Stomach (tissue), 19 donors: ENCODE results near the gene TFF3. TPM values are rescaled to one million over a fixed set of nuclear protein-coding genes. Genes with fewer than 3 reads are reported as not detected.
A peak's percentile ranks its signal among the peaks of the same experiment; 100 is the strongest.

ENCODE experiments used
- DNase-seq, 2 donors: peaks; one replicate each; pipeline versions ENCODE4 v3.0.0 to v3.0.0-alpha.2; 2013 to 2019
- H3K27ac ChIP-seq, 5 donors: fragments of 200-600 bp in 4 of 5; sonication (generic) in 4 of 5; one replicate each; pipeline ENCODE4 v1.5.1; 2013 to 2019; ENCODE audit warnings: mild to moderate bottlenecking in 1 of 5, moderate library complexity in 1 of 5
- H3K27me3 ChIP-seq, 3 donors: fragments of 200-600 bp; sonication (generic); one replicate each; pipeline ENCODE4 v1.5.1; 2017 to 2019; ENCODE audit warnings: mixed run types in 1 of 3
- H3K36me3 ChIP-seq, 4 donors: fragments of 200-600 bp; sonication (generic); 1 replicate in 3 of 4; 2 replicates in 1 of 4; pipeline ENCODE4 v1.5.1; 2016 to 2019
- H3K4me1 ChIP-seq, 4 donors: fragments of 200-600 bp; sonication (generic); one replicate each; pipeline ENCODE4 v1.5.1; 2016 to 2019
- H3K4me3 ChIP-seq, 4 donors: fragments of 200-600 bp; sonication (generic) in 3 of 4; one replicate each; pipeline ENCODE4 v1.5.1; 2016 to 2019; ENCODE audit warnings: mild to moderate bottlenecking in 1 of 4
- H3K9me3 ChIP-seq, 4 donors: fragments of 200-600 bp; sonication (generic); one replicate each; pipeline ENCODE4 v1.5.1; 2016 to 2019
- CTCF ChIP-seq, 7 experiments: fragments of 450-650 bp in 4 of 7; fragments of 200-600 bp in 3 of 7; sonication (generic) in 3 of 7; IDR thresholded peaks; one replicate each; pipeline ENCODE4 v1.5.1; 2016 to 2019; ENCODE audit warnings: antibody characterized with exemption in 7 of 7, control low read depth in 2 of 7, mild to moderate bottlenecking in 1 of 7
- EP300 ChIP-seq: sonication (generic); formaldehyde crosslinking; IDR thresholded peaks from one replicate; pipeline ENCODE4 v1.6.1; 2017; ENCODE audit warnings: antibody characterized with exemption
- POLR2A ChIP-seq, 4 donors: fragments of 450-650 bp; IDR thresholded peaks; one replicate each; pipeline ENCODE4 v1.6.1; 2016; ENCODE audit warnings: antibody characterized with exemption in 4 of 4, control low read depth in 2 of 4, mild to moderate bottlenecking in 1 of 4, moderate library complexity in 1 of 4
- POLR2AphosphoS5 ChIP-seq, 3 donors: sonication (generic); formaldehyde crosslinking; IDR thresholded peaks; one replicate each; pipeline ENCODE4 v1.6.1; 2016; ENCODE audit warnings: antibody characterized with exemption in 3 of 3
- WGBS, 5 donors: extraction: QIAGEN DNeasy Blood & Tissue Kit in 3 of 5; methylation state at CpG; one replicate each; pipeline versions ENCODE4 v1.1.5 to v1.1.7; 2013 to 2018; 5-methylcytosine and 5-hydroxymethylcytosine counted together
- intact Hi-C: fragments of 100-400 bp; cut with DNase I; formaldehyde crosslinking; loops from one replicate; pipeline ENCODE4 v1.15.1; 2023; ENCODE audit warnings: low total_unique reads
- long read RNA-seq, 10 donors: transcript quantifications; one replicate each; lab custom pipeline, GENCODE V29; 2026
- polyA plus RNA-seq, 3 donors: library from polyadenylated mRNA; stranded (reverse); fragments of 200-250 nt; gene quantifications; one replicate each; pipeline ENCODE4 v1.2.3, GENCODE V29; 2013
- total RNA-seq, 5 donors: library from RNA; depleted of rRNA; stranded (reverse); fragments of >200 nt; gene quantifications; one replicate each; pipeline versions ENCODE4 v1.1.0 to v1.2.3, GENCODE V29; 2014 to 2016
- donor health status: healthy with polysubstance abuse.
- donor health status: Bipolar disorder and iron deficiency.
- donor health status: healthy.

The TFF3 gene
- total RNA-seq = 100 to 1,000 TPM in 2 of 5 donors, 10 to 100 TPM in 2, 1 to 10 TPM in 1; 2.0 to 488 (median 49.6) TPM
- polyA plus RNA-seq = 10 to 100 TPM in 2 of 3 donors, 1 to 10 TPM in 1; 7.1 to 27.8 (median 26.8) TPM
- long read RNA-seq, donor 1, transcript TFF3-204 (3 exons, 1,109 nt) = major isoform, 80 of 106 reads
- long read RNA-seq, donor 1, transcript TFF3-203 (2 exons, 419 nt) = minor isoform, 12 of 106 reads
- long read RNA-seq, donor 1, partial matches to known transcripts = 14 of 106 reads
- long read RNA-seq, donor 1, other reads (novel, unspliced or antisense) = 0 of 106 reads
- long read RNA-seq, donor 2, transcript TFF3-204 (3 exons, 1,109 nt) = major isoform, 184 of 215 reads
- long read RNA-seq, donor 2, transcript TFF3-203 (2 exons, 419 nt) = minor isoform, 24 of 215 reads
- long read RNA-seq, donor 2, partial matches to known transcripts = 7 of 215 reads
- long read RNA-seq, donor 2, other reads (novel, unspliced or antisense) = 0 of 215 reads
- long read RNA-seq, donor 3, transcript TFF3-203 (2 exons, 419 nt) = minor isoform, 6 of 87 reads
- long read RNA-seq, donor 3, transcript TFF3-204 (3 exons, 1,109 nt) = major isoform, 75 of 87 reads
- long read RNA-seq, donor 3, partial matches to known transcripts = 6 of 87 reads
- long read RNA-seq, donor 3, other reads (novel, unspliced or antisense) = 0 of 87 reads
- long read RNA-seq, donor 4, transcript TFF3-204 (3 exons, 1,109 nt) = major isoform, 14 of 16 reads
- long read RNA-seq, donor 4, partial matches to known transcripts = 0 of 16 reads
- long read RNA-seq, donor 4, other reads (novel, unspliced or antisense) = 0 of 16 reads
- long read RNA-seq, donor 5, transcript TFF3-204 (3 exons, 1,109 nt) = major isoform, 67 of 73 reads
- long read RNA-seq, donor 5, partial matches to known transcripts = 5 of 73 reads
- long read RNA-seq, donor 5, other reads (novel, unspliced or antisense) = 0 of 73 reads
- long read RNA-seq, donor 6, transcript TFF3-203 (2 exons, 419 nt) = minor isoform, 13 of 192 reads
- long read RNA-seq, donor 6, transcript TFF3-204 (3 exons, 1,109 nt) = major isoform, 162 of 192 reads
- long read RNA-seq, donor 6, partial matches to known transcripts = 17 of 192 reads
- long read RNA-seq, donor 6, other reads (novel, unspliced or antisense) = 0 of 192 reads
- long read RNA-seq, donor 7, transcript TFF3-204 (3 exons, 1,109 nt) = major isoform, 194 of 234 reads
- long read RNA-seq, donor 7, transcript TFF3-203 (2 exons, 419 nt) = minor isoform, 16 of 234 reads
- long read RNA-seq, donor 7, partial matches to known transcripts = 19 of 234 reads
- long read RNA-seq, donor 7, other reads (novel, unspliced or antisense) = 5 of 234 reads
- long read RNA-seq, donor 8, transcript TFF3-204 (3 exons, 1,109 nt) = major isoform, 117 of 150 reads
- long read RNA-seq, donor 8, transcript TFF3-203 (2 exons, 419 nt) = minor isoform, 13 of 150 reads
- long read RNA-seq, donor 8, partial matches to known transcripts = 19 of 150 reads
- long read RNA-seq, donor 8, other reads (novel, unspliced or antisense) = 0 of 150 reads
- long read RNA-seq, donor 9, transcript TFF3-204 (3 exons, 1,109 nt) = major isoform, 60 of 74 reads
- long read RNA-seq, donor 9, transcript TFF3-203 (2 exons, 419 nt) = minor isoform, 7 of 74 reads
- long read RNA-seq, donor 9, partial matches to known transcripts = 7 of 74 reads
- long read RNA-seq, donor 9, other reads (novel, unspliced or antisense) = 0 of 74 reads
- long read RNA-seq, donor 10, transcript TFF3-204 (3 exons, 1,109 nt) = major isoform, 80 of 95 reads
- long read RNA-seq, donor 10, transcript TFF3-203 (2 exons, 419 nt) = minor isoform, 10 of 95 reads
- long read RNA-seq, donor 10, partial matches to known transcripts = 5 of 95 reads
- long read RNA-seq, donor 10, other reads (novel, unspliced or antisense) = 0 of 95 reads

- Histone ChIP-seq H3K27ac (peak within 1 kb of the TSS in 1 of 5 donors; percentile 8), H3K36me3 (no peaks in the 10 kb centered on the region), H3K27me3 (peaks cover 0 to 35% (median 0%) of the 10 kb centered on the region in 3 donors), H3K9me3 (no peaks in the 10 kb centered on the region), H3K4me1 (peaks cover 9 to 33% (median 26%) of the 10 kb centered on the region in 4 donors), H3K4me3 (no peak within 1 kb of the TSS)
- WGBS, 5 donors = 43 to 61% (median 55%) methylated on average over 9 to 15 of the region's 15 CpGs
- no peak for TF ChIP-seq CTCF (IDR thresholded peaks at IDR 0.05)
- TF ChIP-seq EP300 = no peak
- peak in 1 of 3 donors; percentile 20 for TF ChIP-seq POLR2AphosphoS5 (IDR thresholded peaks at IDR 0.05)
- TF ChIP-seq POLR2A (IDR thresholded peaks at IDR 0.05) = no peak
- intact Hi-C loops = no loop called here
- peak; percentile 64 to 83 for DNase-seq
These were observed at the start of gene TFF3 for GRCh38 chr21:42315296-42315891. TFF3 (minus strand) TSS chr21:42315409; CDS start chr21:42315374, 35 bp downstream.

DNA sequence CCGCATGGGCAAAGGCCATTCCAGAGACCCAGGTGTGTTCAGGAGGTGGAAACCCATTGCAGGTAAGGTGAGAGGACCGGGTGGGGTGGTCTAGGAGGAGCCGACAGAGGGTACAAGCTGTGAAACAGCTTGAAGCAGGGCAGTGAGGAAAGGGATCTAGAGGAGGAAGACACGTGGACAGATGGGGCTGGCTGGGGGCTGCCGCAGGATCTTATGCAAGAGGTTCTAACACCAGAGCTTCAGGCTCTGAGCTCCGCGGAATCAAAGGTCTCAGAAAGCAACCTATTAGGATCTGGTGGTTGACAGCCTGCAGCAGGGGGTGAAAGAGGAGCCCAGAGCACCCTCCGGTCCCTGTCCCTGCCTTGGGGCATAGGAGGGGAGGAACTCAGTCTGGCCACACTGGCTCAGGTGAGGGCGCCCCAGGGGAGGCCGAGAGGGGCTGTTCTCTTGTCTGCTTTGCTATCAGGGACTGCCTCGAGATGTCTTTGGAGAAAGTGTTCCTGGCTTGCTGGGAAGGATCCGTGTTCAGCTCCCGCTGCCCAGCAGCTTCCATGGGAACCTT, 49.2 kb upstream of the TFF3 start:
- Histone ChIP-seq H3K27ac (peak overlapping the region in 3 of 5 donors; percentile 71 to 79 (median 72)), H3K9me3 (peaks cover 0 to 7% (median 6%) of the 10 kb centered on the region in 4 donors), H3K4me3 (peak overlapping the region in 2 of 4 donors; percentile 31 to 35), H3K27me3 (peaks cover 0 to 64% (median 0%) of the 10 kb centered on the region in 3 donors), H3K4me1 (peaks cover 0 to 20% (median 5%) of the 10 kb centered on the region in 4 donors), H3K36me3 (no peaks in the 10 kb centered on the region)
- intact Hi-C loops = no loop called here
- DNase-seq = no peak
- TF ChIP-seq POLR2A (IDR thresholded peaks at IDR 0.05) (no peak), EP300 (no peak), POLR2AphosphoS5 (IDR thresholded peaks at IDR 0.05) (no peak), CTCF (IDR thresholded peaks at IDR 0.05) (no peak)
- 78 to 84% (median 81%) methylated on average over 9 to 13 of the region's 13 CpGs for WGBS, 5 donors

DNA sequence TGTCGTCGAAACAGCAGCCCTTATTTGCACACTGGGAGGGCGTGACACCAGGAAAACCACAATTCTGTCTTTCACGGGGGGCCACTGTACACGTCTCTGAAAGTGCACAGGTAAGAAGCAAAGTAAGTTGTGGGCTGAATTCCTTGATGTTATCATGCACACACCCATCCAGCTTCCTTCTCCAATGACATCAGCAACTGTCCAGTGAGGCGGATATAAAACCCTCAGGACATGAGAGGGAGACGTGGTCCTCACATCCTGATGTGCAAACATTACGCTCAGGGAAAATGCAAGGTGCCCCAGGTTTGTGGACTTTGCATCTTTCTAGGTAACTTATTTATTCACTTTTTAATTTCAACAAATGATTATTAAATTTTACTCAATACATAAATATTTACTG, 48.1 kb upstream of the TFF3 start:
- peaks cover 0 to 7% (median 6%) of the 10 kb centered on the region in 4 donors for H3K9me3 ChIP-seq
- peak in 1 of 2 donors; percentile 74 for DNase-seq
- H3K4me3 ChIP-seq = peak overlapping the region in 1 of 4 donors; percentile 31
- peaks cover 0 to 74% (median 0%) of the 10 kb centered on the region in 3 donors for H3K27me3 ChIP-seq
- 20 to 47% (median 43%) methylated on average over 8 of the region's 8 CpGs for WGBS, 5 donors
- H3K36me3 ChIP-seq = no peaks in the 10 kb centered on the region
- no peak for TF ChIP-seq POLR2A (IDR thresholded peaks at IDR 0.05)
- peak in 1 of 3 donors; percentile 57 for TF ChIP-seq POLR2AphosphoS5 (IDR thresholded peaks at IDR 0.05)
- intact Hi-C loops = no loop called here
- H3K4me1 ChIP-seq = peaks cover 0 to 20% (median 9%) of the 10 kb centered on the region in 4 donors
- H3K27ac ChIP-seq = peak overlapping the region in 3 of 5 donors; percentile 27 to 72 (median 54)
